Calu3 (cell line): ENCODE results near the gene MYBPHL. TPM values are rescaled to one million over a fixed set of nuclear protein-coding genes. Genes with fewer than 3 reads are reported as not detected.

ENCODE experiments used
- BruUV-seq: library from RNA; stranded (reverse); fragments of 400-500 nt; replicated peaks from 2 replicates; lab custom pipeline; 2021; lab: Mats Ljungman, UMichigan
- CTCF ChIA-PET: fragments of 300-600 bp; sonication (Branson Sonifier 250); formaldehyde crosslinking; loops from one replicate; lab custom pipeline; 2022; ENCODE audit warnings: antibody characterized with exemption; lab: Charles Lee
- DNase-seq: peaks from one replicate; pipeline ENCODE4 v3.0.0; 2022
- H3K27ac Mint-ChIP-seq: one replicate; pipeline ENCODE4 v1.8.0; 2022; ENCODE audit warnings: mixed read lengths; ENCODE audit not compliant: unreplicated experiment
- H3K27me3 Mint-ChIP-seq: one replicate; pipeline ENCODE4 v1.8.0; 2022; ENCODE audit warnings: mixed read lengths; ENCODE audit not compliant: unreplicated experiment
- H3K36me3 Mint-ChIP-seq: one replicate; pipeline ENCODE4 v1.8.0; 2022; ENCODE audit warnings: mild to moderate bottlenecking, moderate library complexity, mixed read lengths; ENCODE audit not compliant: insufficient read depth, unreplicated experiment
- H3K4me1 Mint-ChIP-seq: one replicate; pipeline ENCODE4 v1.8.0; 2022; ENCODE audit warnings: mild to moderate bottlenecking, low read depth, mixed read lengths; ENCODE audit not compliant: unreplicated experiment
- H3K4me3 Mint-ChIP-seq: one replicate; pipeline ENCODE4 v1.8.0; 2022; ENCODE audit warnings: mild to moderate bottlenecking, low read depth, moderate library complexity, mixed read lengths; ENCODE audit not compliant: unreplicated experiment
- H3K9me3 Mint-ChIP-seq: one replicate; pipeline ENCODE4 v1.8.0; 2022; ENCODE audit warnings: low read depth, mixed read lengths; ENCODE audit not compliant: unreplicated experiment
- CTCF ChIP-seq: fragments of 200-600 bp; IDR thresholded peaks from one replicate; pipeline ENCODE4 v1.8.0; 2022; ENCODE audit warnings: antibody characterized with exemption; ENCODE audit not compliant: unreplicated experiment
- intact Hi-C: fragments of 100-400 bp; cut with micrococcal nuclease; formaldehyde crosslinking; loops from one replicate; pipeline ENCODE4 v1.10.0; 2022; ENCODE audit not compliant: unreplicated experiment
- total RNA-seq: library from RNA; stranded (reverse); gene quantifications from 2 replicates; pipeline ENCODE4 v1.2.3, GENCODE V29; 2022

MYBPHL gene
- total RNA-seq, 1 experiment from 2014 or later = not detected

GRCh38 chr1:109273570-109274288 lies 33.1 kb downstream of the MYBPHL start:
- Mint-ChIP-seq H3K4me1 (peaks cover 28% of the 10 kb centered on the region), H3K9me3 (no peaks in the 10 kb centered on the region), H3K36me3 (peaks cover 24% of the 10 kb centered on the region), H3K27me3 (no peaks in the 10 kb centered on the region), H3K27ac (peak overlapping the region; percentile 85), H3K4me3 (peak overlapping the region; percentile 73)
- no peak for TF ChIP-seq CTCF
- CTCF ChIA-PET = interaction anchor here (0.6 to 1.2 kb wide), 5 partner anchors 9 to 338 kb away, joined by 3 to 4 read pairs (median 4); partner anchors contain the start of gene PSRC1
- no peak for DNase-seq
- no TSS peak for BruUV-seq
- intact Hi-C loops = no loop called here

GRCh38 chr1:109272831-109273547 lies 33.8 kb downstream of the MYBPHL start:
- no TSS peak for BruUV-seq
- Mint-ChIP-seq H3K4me3 (peak overlapping the region; percentile 73), H3K27ac (no peak overlapping the region), H3K27me3 (no peaks in the 10 kb centered on the region), H3K36me3 (peaks cover 30% of the 10 kb centered on the region), H3K9me3 (peaks cover 2% of the 10 kb centered on the region), H3K4me1 (peaks cover 28% of the 10 kb centered on the region)
- intact Hi-C loops = no loop called here
- DNase-seq = peak; percentile 45
- no peak for TF ChIP-seq CTCF
- CTCF ChIA-PET = interaction anchor here (0.6 to 1.2 kb wide), 5 partner anchors 9 to 338 kb away, joined by 3 to 4 read pairs (median 4); partner anchors contain the start of gene PSRC1

DNA sequence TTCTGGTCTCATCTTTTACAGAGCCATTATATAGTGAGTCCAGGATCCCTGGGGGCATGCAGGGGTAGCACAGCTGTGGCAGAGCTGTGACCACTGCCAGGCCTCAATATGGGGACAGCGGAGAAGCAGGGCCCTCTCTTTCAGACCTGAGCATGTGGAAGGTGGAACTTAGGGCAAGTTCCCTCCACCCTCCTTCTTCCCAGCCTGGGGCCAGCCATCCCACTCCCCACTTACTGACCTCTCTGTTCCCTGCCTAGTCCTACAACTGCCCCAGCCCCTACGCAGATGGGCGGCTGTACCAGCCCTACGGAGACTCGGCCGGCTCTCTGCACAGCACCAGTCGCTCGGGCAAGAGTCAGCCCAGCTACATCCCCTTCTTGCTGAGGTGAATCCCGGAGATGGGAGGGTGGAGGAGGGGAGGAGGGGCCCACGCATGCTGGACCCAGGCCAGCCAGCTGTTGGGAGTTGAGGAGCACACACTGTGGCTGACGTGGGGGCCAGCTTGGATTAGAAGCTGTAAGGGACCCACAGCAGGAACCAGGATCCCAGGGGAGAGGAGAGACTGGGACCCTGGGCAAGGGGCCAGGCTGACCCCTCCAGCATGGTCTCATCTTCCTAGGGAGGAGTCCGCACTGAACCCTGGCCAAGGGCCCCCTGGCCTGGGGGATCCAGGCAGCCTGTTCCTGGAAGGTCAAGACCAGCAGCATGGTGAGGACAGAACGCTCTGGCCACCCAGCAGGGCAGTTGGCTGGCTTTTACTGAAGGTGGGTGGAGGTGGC lies 34.6 kb downstream of the MYBPHL start:
- Mint-ChIP-seq H3K36me3 (peaks cover 31% of the 10 kb centered on the region), H3K27ac (no peak overlapping the region), H3K9me3 (peaks cover 2% of the 10 kb centered on the region), H3K4me1 (peaks cover 25% of the 10 kb centered on the region), H3K4me3 (no peak overlapping the region), H3K27me3 (no peaks in the 10 kb centered on the region)
- TF ChIP-seq CTCF = no peak
- CTCF ChIA-PET = no interaction called here
- BruUV-seq = no TSS peak
- no peak for DNase-seq
- intact Hi-C loops = no loop called here

- Mint-ChIP-seq H3K27ac (no peak overlapping the region), H3K4me3 (no peak overlapping the region), H3K36me3 (peaks cover 31% of the 10 kb centered on the region), H3K27me3 (no peaks in the 10 kb centered on the region), H3K9me3 (peaks cover 2% of the 10 kb centered on the region), H3K4me1 (peaks cover 21% of the 10 kb centered on the region)
- CTCF ChIA-PET = no interaction called here
- DNase-seq = no peak
- no TSS peak for BruUV-seq
- no peak for TF ChIP-seq CTCF
- intact Hi-C loops = no loop called here
These were observed 35.4 kb downstream of the MYBPHL start for GRCh38 chr1:109271458-109271857.
